ENCODE results near the gene ZBP1. TPM values are rescaled to one million over a fixed set of nuclear protein-coding genes. Genes with fewer than 3 reads are reported as not detected.

ZBP1 gene
- total RNA-seq, 1 donor from 2014 or later = 0.41 TPM

DNA sequence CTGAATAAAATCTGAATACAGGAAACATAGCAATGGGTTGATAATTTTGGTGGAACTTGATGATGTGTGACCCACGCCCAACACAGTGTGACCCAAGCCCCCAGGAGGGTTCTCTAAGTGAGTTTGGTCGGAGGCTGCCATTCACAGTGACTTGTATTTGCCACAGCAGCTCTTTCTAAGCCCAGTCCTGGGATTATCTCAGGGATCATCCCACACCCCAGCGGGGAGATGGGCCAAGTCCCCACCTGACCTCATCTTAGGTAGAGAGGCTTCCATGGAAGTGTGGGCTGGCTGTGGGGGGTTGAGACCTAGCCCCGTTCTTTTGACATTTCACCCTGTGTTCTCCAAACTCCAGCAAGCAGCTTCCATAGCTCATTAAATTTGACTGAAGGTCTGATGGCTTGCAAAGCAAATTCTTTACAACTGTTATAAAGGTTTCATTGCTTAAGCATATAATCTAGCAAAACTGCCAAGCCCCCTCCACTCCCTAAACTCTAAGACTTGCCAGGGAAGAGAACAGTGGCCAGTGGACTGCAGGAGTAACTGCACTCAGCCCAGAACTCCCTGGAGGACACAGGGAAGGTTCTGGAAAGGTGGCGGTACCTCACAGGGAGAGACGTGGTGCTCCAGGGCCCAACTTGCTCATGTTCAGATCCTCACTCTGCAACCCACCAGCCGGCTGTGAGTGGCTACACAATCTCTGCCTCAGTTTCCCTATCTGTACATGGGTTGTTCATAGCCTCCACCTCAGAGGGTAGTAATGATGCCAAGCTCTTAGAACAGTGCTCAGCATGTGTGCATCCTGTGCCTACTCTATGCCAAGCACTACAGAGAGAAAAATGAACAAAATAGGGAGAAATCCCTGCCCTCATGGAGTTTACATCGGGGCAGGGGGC is 60.3 kb downstream of the ZBP1 start:
- Mint-ChIP-seq H3K27ac (no peak overlapping the region), H3K9me3 (no peaks in the 10 kb centered on the region), H3K4me3 (no peak overlapping the region), H3K4me1 (ENCODE audit: low read depth) (no peaks in the 10 kb centered on the region), H3K27me3 (ENCODE audit: insufficient read depth) (peaks cover 6% of the 10 kb centered on the region), H3K36me3 (ENCODE audit: low read depth) (no peaks in the 10 kb centered on the region)
- intact Hi-C loops (cut with micrococcal nuclease) = no loop called here
- no peak for DNase-seq (ENCODE audit: low spot score)

- H3K36me3 Mint-ChIP-seq (ENCODE audit: low read depth) = no peaks in the 10 kb centered on the region
- peaks cover 9% of the 10 kb centered on the region for H3K27me3 Mint-ChIP-seq (ENCODE audit: insufficient read depth)
- H3K4me3 Mint-ChIP-seq = no peak overlapping the region
- DNase-seq (ENCODE audit: low spot score) = no peak
- intact Hi-C loops (cut with micrococcal nuclease) = no loop called here
- H3K4me1 Mint-ChIP-seq (ENCODE audit: low read depth) = no peaks in the 10 kb centered on the region
- H3K27ac Mint-ChIP-seq = no peak overlapping the region
- no peaks in the 10 kb centered on the region for H3K9me3 Mint-ChIP-seq
Observed at GRCh38 chr20:57559289-57559634, 61.0 kb downstream of the ZBP1 start.

DNA sequence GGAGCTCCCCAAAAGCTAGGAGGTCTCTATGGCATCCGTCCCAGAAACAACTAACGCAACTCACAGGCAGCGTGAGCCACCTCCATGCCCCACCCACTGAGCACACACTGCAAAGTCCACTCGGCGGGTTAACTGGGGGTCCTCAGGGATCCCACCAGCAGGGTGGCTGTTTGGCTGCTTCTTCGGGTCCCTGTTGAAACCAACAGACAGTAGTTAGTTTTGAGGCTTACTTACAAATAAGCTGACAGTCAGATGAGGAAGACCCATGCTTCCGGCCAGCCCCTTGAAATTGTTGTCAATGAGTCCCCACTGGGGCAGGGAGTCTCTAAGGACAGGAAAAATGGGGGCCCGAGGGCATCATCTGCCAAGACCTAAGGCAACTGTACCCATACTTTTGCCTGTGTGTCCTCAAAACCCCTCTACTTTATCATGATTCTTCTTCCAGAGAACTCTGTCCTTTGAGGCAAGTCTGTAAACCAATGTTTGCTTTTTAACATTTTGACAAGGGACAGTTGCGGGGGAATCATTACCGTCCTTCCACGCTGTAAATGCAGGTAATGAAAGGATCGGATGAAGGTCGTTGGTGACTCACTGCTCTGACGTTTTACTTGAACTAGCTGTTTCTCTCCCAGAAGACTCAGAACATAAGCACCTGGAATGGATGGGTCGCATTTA is 61.5 kb downstream of the ZBP1 start:
- Mint-ChIP-seq H3K36me3 (ENCODE audit: low read depth) (no peaks in the 10 kb centered on the region), H3K27ac (no peak overlapping the region), H3K9me3 (no peaks in the 10 kb centered on the region), H3K27me3 (ENCODE audit: insufficient read depth) (peaks cover 9% of the 10 kb centered on the region), H3K4me1 (ENCODE audit: low read depth) (no peaks in the 10 kb centered on the region), H3K4me3 (no peak overlapping the region)
- DNase-seq (ENCODE audit: low spot score) = no peak
- intact Hi-C loops (cut with micrococcal nuclease) = no loop called here

GRCh38 chr20:57557926-57558613 is 62.2 kb downstream of the ZBP1 start:
- DNase-seq (ENCODE audit: low spot score) = no peak
- Mint-ChIP-seq H3K9me3 (no peaks in the 10 kb centered on the region), H3K27me3 (ENCODE audit: insufficient read depth) (peaks cover 9% of the 10 kb centered on the region), H3K4me3 (no peak overlapping the region), H3K4me1 (ENCODE audit: low read depth) (no peaks in the 10 kb centered on the region), H3K36me3 (ENCODE audit: low read depth) (no peaks in the 10 kb centered on the region), H3K27ac (no peak overlapping the region)
- intact Hi-C loops (cut with micrococcal nuclease) = no loop called here

DNA sequence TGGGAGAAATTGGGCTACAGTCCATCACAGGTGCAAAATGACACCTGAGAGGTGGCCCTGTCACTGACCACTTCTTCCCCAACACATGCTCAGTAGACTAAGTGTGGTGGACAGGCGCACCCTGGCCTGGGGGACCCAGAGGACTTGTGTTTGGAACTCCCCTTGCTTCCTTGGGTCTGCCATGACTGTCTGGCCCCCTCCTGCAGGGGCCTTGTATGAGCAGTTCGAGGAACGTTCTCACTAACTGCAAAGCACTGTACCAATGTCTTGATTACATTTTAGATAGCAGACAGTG is 63.3 kb downstream of the ZBP1 start:
- peaks cover 9% of the 10 kb centered on the region for H3K27me3 Mint-ChIP-seq (ENCODE audit: insufficient read depth)
- no peaks in the 10 kb centered on the region for H3K9me3 Mint-ChIP-seq
- DNase-seq (ENCODE audit: low spot score) = no peak
- no peak overlapping the region for H3K4me3 Mint-ChIP-seq
- intact Hi-C loops (cut with micrococcal nuclease) = no loop called here
- no peak overlapping the region for H3K27ac Mint-ChIP-seq
- no peaks in the 10 kb centered on the region for H3K4me1 Mint-ChIP-seq (ENCODE audit: low read depth)
- H3K36me3 Mint-ChIP-seq (ENCODE audit: low read depth) = no peaks in the 10 kb centered on the region

DNA sequence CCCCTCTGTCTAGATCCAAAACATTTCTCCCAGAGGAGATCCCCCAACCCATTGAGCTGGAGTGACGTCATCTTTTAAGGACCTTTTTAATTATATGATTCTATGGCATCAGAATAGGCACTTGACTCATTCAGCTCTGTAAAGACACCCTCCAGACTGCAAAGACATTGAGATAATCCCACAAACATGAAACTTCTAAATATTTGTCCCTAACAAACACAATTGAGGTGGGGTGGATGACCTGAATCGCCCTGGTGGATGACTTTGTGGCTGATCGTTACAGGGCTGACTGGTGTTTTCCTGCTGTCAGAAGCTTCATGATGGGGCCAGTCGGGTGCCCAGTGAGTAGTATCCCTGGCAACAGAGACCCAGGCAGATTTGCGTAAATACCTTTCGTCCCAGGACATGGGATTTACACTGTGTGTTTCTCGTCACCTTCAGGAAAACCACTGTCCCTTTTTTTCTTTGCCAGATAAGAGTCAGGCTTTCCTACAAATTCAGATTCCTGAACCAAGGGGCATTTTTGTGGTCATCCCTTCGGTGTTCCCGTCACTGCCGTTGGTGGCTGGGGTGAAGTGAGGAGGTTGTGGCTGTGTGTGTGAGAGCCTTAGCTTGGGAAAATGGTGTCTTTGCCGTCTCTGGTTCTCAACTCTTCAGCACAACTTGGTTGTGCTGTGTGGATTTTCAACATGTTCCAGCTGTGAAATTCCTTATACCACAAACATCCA is 64.6 kb downstream of the ZBP1 start:
- no peak for DNase-seq (ENCODE audit: low spot score)

More for the DNA sequence above, 64.6 kb downstream of the ZBP1 start:
- peaks cover 9% of the 10 kb centered on the region for H3K27me3 Mint-ChIP-seq (ENCODE audit: insufficient read depth)
- intact Hi-C loops (cut with micrococcal nuclease) = no loop called here
- H3K4me3 Mint-ChIP-seq = no peak overlapping the region
- H3K9me3 Mint-ChIP-seq = no peaks in the 10 kb centered on the region
- no peaks in the 10 kb centered on the region for H3K4me1 Mint-ChIP-seq (ENCODE audit: low read depth)
- H3K36me3 Mint-ChIP-seq (ENCODE audit: low read depth) = no peaks in the 10 kb centered on the region
- H3K27ac Mint-ChIP-seq = no peak overlapping the region

Other genes with a start within 250 kb of the ZBP1 start
- 90.4 and 92.5 TPM in 2 replicates for gene RBM38, start 229.0 kb downstream of the ZBP1 start, total RNA-seq
- gene CTCFL, start 95.3 kb downstream of the ZBP1 start, total RNA-seq = not detected in 2 replicates
- not detected in 2 replicates for gene PCK1, start 59.3 kb downstream of the ZBP1 start, total RNA-seq
- gene PMEPA1, start 89.6 kb upstream of the ZBP1 start, total RNA-seq = 0.57 and 0.66 TPM in 2 replicates

Data from activated T-helper 1 cell treated with anti-CD3 and anti-CD28 coated beads, Interleukin-12 subunit alpha, Interleukin-12 subunit beta, Interleukin-2, Interleukin-4 antibody, amounts not matched to agents 30 ng/mL and 10 ng/mL and 1 ng/mL, durations not matched to agents 14 hours and 24 hours and 36 hours (primary cell).